Stomach (tissue), 4 donors: ENCODE data around the gene LRRC3C.
"Not testable (repeated sequence)": the region's sequence is repeated elsewhere in the genome, so short reads cannot be mapped to it uniquely, and the experiment has no call there.

ENCODE experiments used
- CTCF ChIP-seq, 7 experiments: fragments of 450-650 bp in 4 of 7; fragments of 200-600 bp in 3 of 7; sonication (generic) in 3 of 7; IDR thresholded peaks; one replicate each; pipeline ENCODE4 v1.5.1; 2016 to 2019; ENCODE audit warnings: antibody characterized with exemption in 7 of 7, control low read depth in 2 of 7, mild to moderate bottlenecking in 1 of 7
- POLR2A ChIP-seq, 4 donors: fragments of 450-650 bp; IDR thresholded peaks; one replicate each; pipeline ENCODE4 v1.6.1; 2016; ENCODE audit warnings: antibody characterized with exemption in 4 of 4, control low read depth in 2 of 4, mild to moderate bottlenecking in 1 of 4, moderate library complexity in 1 of 4

- not testable (repeated sequence) for TF ChIP-seq CTCF, POLR2A (IDR thresholded peaks at IDR 0.05)
These were observed 20.9 kb downstream of the LRRC3C start for GRCh38 chr17:39948489-39948828.
